Astrocyte (in vitro differentiated cells and primary cell): ENCODE data around the gene SLC35G3. TPM values are rescaled to one million over a fixed set of nuclear protein-coding genes. Genes with fewer than 3 reads are reported as not detected.

Experiments used
- DNase-seq: peaks from one replicate; pipeline ENCODE4 v3.0.0-alpha.2; 2010; ENCODE audit warnings: low read depth
- FAIRE-seq: peaks from 2 replicates; lab custom pipeline; 2011; peaks lifted over from hg19 to GRCh38; lab: Jason Lieb, UNC
- H2AFZ ChIP-seq: 2 replicates; pipeline ENCODE4 v1.6.0; 2012; ENCODE audit warnings: low read depth, low read length, inconsistent platforms
- H3K27ac ChIP-seq: 2 replicates; pipeline ENCODE4 v1.5.1; 2011; ENCODE audit warnings: low read depth, low read length, inconsistent platforms
- H3K27me3 ChIP-seq: 2 replicates; pipeline ENCODE4 v1.6.0; 2011; ENCODE audit warnings: low read length, inconsistent platforms; ENCODE audit not compliant: insufficient read depth
- H3K36me3 ChIP-seq: 2 replicates; pipeline ENCODE4 v1.5.1; 2011; ENCODE audit warnings: low read length, inconsistent platforms; ENCODE audit not compliant: insufficient read depth
- H3K4me1 ChIP-seq: 2 replicates; pipeline ENCODE4 v1.5.1; 2011; ENCODE audit warnings: low read length, inconsistent platforms; ENCODE audit not compliant: insufficient read depth
- H3K4me2 ChIP-seq: 2 replicates; pipeline ENCODE4 v1.6.0; 2012; ENCODE audit warnings: low read length, inconsistent platforms
- H3K4me3 ChIP-seq: 2 replicates; pipeline ENCODE4 v1.5.1; 2011; ENCODE audit warnings: low read depth, mild to moderate bottlenecking, low read length, inconsistent platforms; ENCODE audit not compliant: insufficient read depth
- H3K79me2 ChIP-seq: 2 replicates; pipeline ENCODE4 v1.6.0; 2012; ENCODE audit warnings: mild to moderate bottlenecking, low read length, inconsistent platforms; ENCODE audit not compliant: insufficient read depth
- H3K9ac ChIP-seq: 2 replicates; pipeline ENCODE4 v1.6.0; 2012; ENCODE audit warnings: mild to moderate bottlenecking, low read length, inconsistent platforms
- H3K9me3 ChIP-seq: 2 replicates; pipeline ENCODE4 v1.5.1; 2012; ENCODE audit warnings: low read depth, mild to moderate bottlenecking, low read length, inconsistent platforms; ENCODE audit not compliant: insufficient read depth
- H4K20me1 ChIP-seq: 2 replicates; pipeline ENCODE4 v1.6.0; 2012; ENCODE audit warnings: low read length, inconsistent platforms; ENCODE audit not compliant: insufficient read depth
- H3K27ac Mint-ChIP-seq: one replicate; pipeline ENCODE4 v1.8.0; 2021; ENCODE audit warnings: mild to moderate bottlenecking, mixed read lengths; ENCODE audit not compliant: unreplicated experiment
- H3K27me3 Mint-ChIP-seq: one replicate; pipeline ENCODE4 v1.8.0; 2021; ENCODE audit warnings: low read depth, mixed read lengths; ENCODE audit not compliant: unreplicated experiment
- H3K36me3 Mint-ChIP-seq: one replicate; pipeline ENCODE4 v1.8.0; 2021; ENCODE audit warnings: low read depth, mixed read lengths; ENCODE audit not compliant: unreplicated experiment
- H3K4me1 Mint-ChIP-seq: one replicate; pipeline ENCODE4 v1.8.0; 2021; ENCODE audit warnings: low read depth, mixed read lengths; ENCODE audit not compliant: unreplicated experiment
- H3K4me3 Mint-ChIP-seq: one replicate; pipeline ENCODE4 v1.8.0; 2021; ENCODE audit warnings: mild to moderate bottlenecking, moderate library complexity, mixed read lengths; ENCODE audit not compliant: unreplicated experiment
- H3K9me3 Mint-ChIP-seq: one replicate; pipeline ENCODE4 v1.8.0; 2021; ENCODE audit warnings: mild to moderate bottlenecking, mixed read lengths; ENCODE audit not compliant: unreplicated experiment
- EZH2 ChIP-seq: IDR thresholded peaks from 2 replicates; pipeline ENCODE4 v1.6.1; 2012; ENCODE audit warnings: mild to moderate bottlenecking, low read length, inconsistent platforms; ENCODE audit not compliant: insufficient read depth
- total RNA-seq: library from RNA; stranded (reverse); gene quantifications from 2 replicates; pipeline ENCODE4 v1.2.1, GENCODE V29; 2021
- TF ChIP-seq, protein P1 (sequence below): IDR thresholded peaks from 2 replicates; pipeline ENCODE4 v1.5.1; 2011; ENCODE audit warnings: low read depth, mild to moderate bottlenecking, inconsistent platforms, low read length, moderate library complexity; ENCODE audit not compliant: insufficient read depth

Gene SLC35G3
- total RNA-seq, 1 donor from 2014 or later, result not detected

- no peak for FAIRE-seq
These were observed 35.4 kb upstream of the SLC35G3 start for GRCh38 chr17:35229638-35230037.

GRCh38 chr17:35227546-35227945 lies 33.4 kb upstream of the SLC35G3 start:
- FAIRE-seq, result no peak
- Mint-ChIP-seq H3K27ac (no peak overlapping the region), H3K36me3 (no peaks in the 10 kb centered on the region), H3K9me3 (peaks cover 4% of the 10 kb centered on the region), H3K4me3 (no peak overlapping the region), H3K4me1 (no peaks in the 10 kb centered on the region), H3K27me3 (peaks cover 14% of the 10 kb centered on the region)
- H3K9ac ChIP-seq, result no peak overlapping the region
- H3K4me3 ChIP-seq, result no peak overlapping the region
- no peak for DNase-seq
- no peaks in the 10 kb centered on the region for H3K36me3 ChIP-seq
- no peak overlapping the region for H2AFZ ChIP-seq
- H3K79me2 ChIP-seq, result no peaks in the 10 kb centered on the region
- TF ChIP-seq, protein P1, sequence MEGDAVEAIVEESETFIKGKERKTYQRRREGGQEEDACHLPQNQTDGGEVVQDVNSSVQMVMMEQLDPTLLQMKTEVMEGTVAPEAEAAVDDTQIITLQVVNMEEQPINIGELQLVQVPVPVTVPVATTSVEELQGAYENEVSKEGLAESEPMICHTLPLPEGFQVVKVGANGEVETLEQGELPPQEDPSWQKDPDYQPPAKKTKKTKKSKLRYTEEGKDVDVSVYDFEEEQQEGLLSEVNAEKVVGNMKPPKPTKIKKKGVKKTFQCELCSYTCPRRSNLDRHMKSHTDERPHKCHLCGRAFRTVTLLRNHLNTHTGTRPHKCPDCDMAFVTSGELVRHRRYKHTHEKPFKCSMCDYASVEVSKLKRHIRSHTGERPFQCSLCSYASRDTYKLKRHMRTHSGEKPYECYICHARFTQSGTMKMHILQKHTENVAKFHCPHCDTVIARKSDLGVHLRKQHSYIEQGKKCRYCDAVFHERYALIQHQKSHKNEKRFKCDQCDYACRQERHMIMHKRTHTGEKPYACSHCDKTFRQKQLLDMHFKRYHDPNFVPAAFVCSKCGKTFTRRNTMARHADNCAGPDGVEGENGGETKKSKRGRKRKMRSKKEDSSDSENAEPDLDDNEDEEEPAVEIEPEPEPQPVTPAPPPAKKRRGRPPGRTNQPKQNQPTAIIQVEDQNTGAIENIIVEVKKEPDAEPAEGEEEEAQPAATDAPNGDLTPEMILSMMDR, result no peak
- no peaks in the 10 kb centered on the region for H3K4me1 ChIP-seq
- H3K9me3 ChIP-seq, result no peaks in the 10 kb centered on the region
- no peak overlapping the region for H3K27ac ChIP-seq
- no peaks in the 10 kb centered on the region for H3K27me3 ChIP-seq
- H4K20me1 ChIP-seq, result no peaks in the 10 kb centered on the region
- H3K4me2 ChIP-seq, result no peak overlapping the region

More at GRCh38 chr17:35229638-35230037, 35.4 kb upstream of the SLC35G3 start:
- no peak overlapping the region for H3K4me3 Mint-ChIP-seq
- no peak overlapping the region for H3K4me2 ChIP-seq
- H3K27me3 Mint-ChIP-seq, result peaks cover 14% of the 10 kb centered on the region
- H3K4me1 Mint-ChIP-seq, result no peaks in the 10 kb centered on the region
- H3K9me3 Mint-ChIP-seq, result peaks cover 4% of the 10 kb centered on the region
- no peaks in the 10 kb centered on the region for H4K20me1 ChIP-seq
- H3K36me3 ChIP-seq, result no peaks in the 10 kb centered on the region
- DNase-seq, result no peak
- no peak overlapping the region for H3K9ac ChIP-seq
- no peaks in the 10 kb centered on the region for H3K36me3 Mint-ChIP-seq
- TF ChIP-seq EZH2, result no peak
- TF ChIP-seq, protein P1, result no peak
- H2AFZ ChIP-seq, result no peak overlapping the region
- H3K27ac ChIP-seq, result no peak overlapping the region
- H3K4me3 ChIP-seq, result no peak overlapping the region
- no peaks in the 10 kb centered on the region for H3K4me1 ChIP-seq
- no peaks in the 10 kb centered on the region for H3K27me3 ChIP-seq
- H3K79me2 ChIP-seq, result no peaks in the 10 kb centered on the region
- no peak overlapping the region for H3K27ac Mint-ChIP-seq
- H3K9me3 ChIP-seq, result no peaks in the 10 kb centered on the region

DNA sequence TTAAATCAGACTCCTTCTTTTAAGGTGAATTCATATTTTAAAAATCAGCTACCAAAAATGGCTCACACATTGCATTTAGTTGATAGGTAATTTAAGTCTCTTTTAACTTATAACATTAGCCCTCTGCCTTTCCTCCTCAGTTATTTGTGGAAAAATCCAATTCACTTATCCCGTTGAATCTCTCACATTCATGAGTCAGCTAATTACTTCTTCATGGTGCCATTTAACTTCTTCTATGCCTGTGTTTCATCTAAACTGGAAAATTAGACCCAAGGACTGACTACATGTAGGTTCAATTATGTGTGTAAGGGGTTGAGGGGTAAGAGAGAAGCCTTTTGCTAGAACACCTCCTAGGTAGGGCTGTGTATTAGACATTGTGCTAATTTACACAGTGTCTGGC lies 30.2 kb upstream of the SLC35G3 start:
- Mint-ChIP-seq H3K4me3 (no peak overlapping the region), H3K4me1 (no peaks in the 10 kb centered on the region), H3K36me3 (no peaks in the 10 kb centered on the region), H3K27ac (no peak overlapping the region), H3K27me3 (peaks cover 10% of the 10 kb centered on the region), H3K9me3 (peaks cover 1% of the 10 kb centered on the region)
- H3K4me3 ChIP-seq, result no peak overlapping the region
- no peaks in the 10 kb centered on the region for H3K9me3 ChIP-seq
- no peak overlapping the region for H3K4me2 ChIP-seq
- DNase-seq (no peak), FAIRE-seq (no peak)
- H3K9ac ChIP-seq, result no peak overlapping the region
- TF ChIP-seq, protein P1, result no peak
- no peak for TF ChIP-seq EZH2
- H3K27me3 ChIP-seq, result no peaks in the 10 kb centered on the region
- H2AFZ ChIP-seq, result no peak overlapping the region
- no peaks in the 10 kb centered on the region for H4K20me1 ChIP-seq
- no peaks in the 10 kb centered on the region for H3K4me1 ChIP-seq
- no peak overlapping the region for H3K27ac ChIP-seq
- H3K79me2 ChIP-seq, result no peaks in the 10 kb centered on the region
- no peaks in the 10 kb centered on the region for H3K36me3 ChIP-seq
